Endothelial cell of umbilical vein (primary cell): ENCODE measurements around the gene DLX1. TPM values are rescaled to one million over a fixed set of nuclear protein-coding genes. Genes with fewer than 3 reads are reported as not detected.
A peak's percentile ranks its signal among the peaks of the same experiment; 100 is the strongest.

Source experiments
- BruUV-seq: library from RNA; stranded (reverse); fragments of 400-500 nt; replicated peaks from 2 replicates; lab custom pipeline; 2021; lab: Mats Ljungman, UMichigan
- CTCF ChIA-PET: fragments of 300-600, 350-600 bp; sonication (Branson Sonifier 250); formaldehyde crosslinking; loops from one replicate; lab custom pipeline; 2021; ENCODE audit warnings: antibody characterized with exemption, inconsistent platforms; lab: Charles Lee
- POLR2A ChIA-PET: fragments of 300-600, 350-600 bp; sonication (Branson Sonifier 250); formaldehyde crosslinking; loops from one replicate; lab custom pipeline; 2021; ENCODE audit warnings: antibody characterized with exemption, inconsistent platforms; lab: Charles Lee
- DNase-seq: peaks from one replicate; pipeline ENCODE4 v3.0.0-alpha.2; 2011; ENCODE audit warnings: low read depth, low spot score
- FAIRE-seq: peaks from 2 replicates; lab custom pipeline; 2011; peaks lifted over from hg19 to GRCh38; lab: Jason Lieb, UNC
- H2AFZ ChIP-seq: 2 replicates; pipeline ENCODE4 v1.6.0; 2012; ENCODE audit warnings: low read depth, low read length, control low read depth, inconsistent platforms
- H3K27ac ChIP-seq: 2 replicates; pipeline ENCODE4 v1.5.1; 2011; ENCODE audit warnings: low read depth, mild to moderate bottlenecking, control low read depth, low read length, moderate library complexity; ENCODE audit not compliant: insufficient read depth
- H3K27me3 ChIP-seq, 2 experiments: 2 replicates each; pipeline versions ENCODE4 v1.6.0 to v1.6.1; 2011; ENCODE audit warnings: low read length in 2 of 2, mixed read lengths in 1 of 2; ENCODE audit not compliant: control insufficient read depth in 2 of 2, insufficient read depth in 2 of 2
- H3K36me3 ChIP-seq, 2 experiments: 2 replicates in 1 of 2; 3 replicates in 1 of 2; pipeline ENCODE4 v1.5.1; 2011; ENCODE audit warnings: low read length in 2 of 2, mild to moderate bottlenecking in 1 of 2, moderate library complexity in 1 of 2; ENCODE audit not compliant: control insufficient read depth in 2 of 2, insufficient read depth in 2 of 2; ENCODE audit errors: extremely low read depth in 1 of 2
- H3K4me1 ChIP-seq: 3 replicates; pipeline ENCODE4 v1.5.1; 2011; ENCODE audit warnings: mild to moderate bottlenecking, low read length; ENCODE audit not compliant: control insufficient read depth, insufficient read depth; ENCODE audit errors: extremely low read depth
- H3K4me2 ChIP-seq: 2 replicates; pipeline ENCODE4 v1.6.1; 2011; ENCODE audit warnings: low read length, control low read depth, mixed read lengths; ENCODE audit not compliant: insufficient read depth
- H3K4me3 ChIP-seq, 3 experiments: fragments of 200-600 bp in 1 of 3; sonication (generic), shearing (Covaris generic) in 1 of 3; replicated peaks in 1 of 3; 2 replicates each; pipeline ENCODE4 v1.5.1; 2011 to 2016; ENCODE audit warnings: control low read depth in 3 of 3, low read length in 3 of 3, mild to moderate bottlenecking in 2 of 3, inconsistent platforms in 1 of 3, low read depth in 1 of 3, moderate library complexity in 1 of 3; ENCODE audit not compliant: insufficient read depth in 1 of 3
- H3K79me2 ChIP-seq: 2 replicates; pipeline ENCODE4 v1.6.0; 2012; ENCODE audit warnings: low read length, inconsistent platforms; ENCODE audit not compliant: control insufficient read depth, insufficient read depth
- H3K9ac ChIP-seq: replicated peaks from 2 replicates; pipeline ENCODE3; 2011; ENCODE audit warnings: low read length, control low read depth; ENCODE audit not compliant: insufficient read depth; ENCODE audit errors: extremely low read depth
- H3K9me1 ChIP-seq: replicated peaks from 3 replicates; pipeline ENCODE4 v1.6.0; 2011; ENCODE audit warnings: mild to moderate bottlenecking, low read length; ENCODE audit not compliant: control insufficient read depth, insufficient read depth; ENCODE audit errors: extremely low read depth
- H3K9me3 ChIP-seq: replicated peaks from 2 replicates; pipeline ENCODE4 v1.5.1; 2012; ENCODE audit warnings: low read length, inconsistent platforms; ENCODE audit not compliant: control insufficient read depth, insufficient read depth
- H4K20me1 ChIP-seq: replicated peaks from 2 replicates; pipeline ENCODE3; 2011; ENCODE audit warnings: mild to moderate bottlenecking, low read length; ENCODE audit not compliant: control insufficient read depth, insufficient read depth; ENCODE audit errors: extremely low read depth
- EZH2 ChIP-seq: IDR thresholded peaks from 2 replicates; pipeline ENCODE4 v1.6.1; 2012; ENCODE audit warnings: borderline replicate concordance, low read depth, mild to moderate bottlenecking, moderate library complexity, low read length, inconsistent platforms; ENCODE audit not compliant: severe bottlenecking
- JUN ChIP-seq: IDR thresholded peaks from 2 replicates; pipeline ENCODE4 v1.6.1; 2011; ENCODE audit warnings: borderline replicate concordance, low read depth; ENCODE audit not compliant: insufficient read length, insufficient read depth
- POLR2A ChIP-seq: IDR thresholded peaks from 2 replicates; pipeline ENCODE4 v1.6.1; 2012; ENCODE audit warnings: low read depth, mild to moderate bottlenecking, control low read depth, low read length
- dilution Hi-C: fragments of 300-500 bp; cut with MboI; formaldehyde crosslinking; loops from one replicate; pipeline ENCODE4 v1.15.0; 2019; ENCODE audit warnings: low sequenced_read_pairs; ENCODE audit not compliant: extremely low pct_ligation_motif_present
- intact Hi-C: fragments of 100-400 bp; cut with micrococcal nuclease; formaldehyde crosslinking; loops from one replicate; pipeline ENCODE4 v1.10.0; 2022
- polyA plus RNA-seq, 4 experiments: library from polyadenylated mRNA; depleted of rRNA in 3 of 4; stranded (reverse) in 3 of 4; unstranded in 1 of 4; fragments of >200 nt; gene quantifications; 2 replicates each; pipeline versions ENCODE4 v1.2.1 to v1.2.3, GENCODE V29; 2011 to 2012; ENCODE audit warnings: missing spikeins in 1 of 4
- total RNA-seq: library from RNA; stranded (reverse); gene quantifications from 2 replicates; pipeline ENCODE4 v1.2.3, GENCODE V29; 2021
- TF ChIP-seq, protein P1 (sequence below), 2 donors: IDR thresholded peaks; 1 replicate in 1 of 2; 2 replicates in 1 of 2; pipeline ENCODE4 v1.5.1; 2011; ENCODE audit warnings: low read length in 2 of 2, mild to moderate bottlenecking in 2 of 2, moderate library complexity in 2 of 2, control low read depth in 1 of 2, inconsistent platforms in 1 of 2, low read depth in 1 of 2; ENCODE audit not compliant: insufficient read depth in 1 of 2; ENCODE audit errors: extremely low read depth in 1 of 2

DLX1 gene
- total and polyA plus RNA-seq, 2 donors (not counting 3 experiments of a cell fraction or from before 2014, with no cell fraction given), result 0.12 TPM; not detected in 1

DNA sequence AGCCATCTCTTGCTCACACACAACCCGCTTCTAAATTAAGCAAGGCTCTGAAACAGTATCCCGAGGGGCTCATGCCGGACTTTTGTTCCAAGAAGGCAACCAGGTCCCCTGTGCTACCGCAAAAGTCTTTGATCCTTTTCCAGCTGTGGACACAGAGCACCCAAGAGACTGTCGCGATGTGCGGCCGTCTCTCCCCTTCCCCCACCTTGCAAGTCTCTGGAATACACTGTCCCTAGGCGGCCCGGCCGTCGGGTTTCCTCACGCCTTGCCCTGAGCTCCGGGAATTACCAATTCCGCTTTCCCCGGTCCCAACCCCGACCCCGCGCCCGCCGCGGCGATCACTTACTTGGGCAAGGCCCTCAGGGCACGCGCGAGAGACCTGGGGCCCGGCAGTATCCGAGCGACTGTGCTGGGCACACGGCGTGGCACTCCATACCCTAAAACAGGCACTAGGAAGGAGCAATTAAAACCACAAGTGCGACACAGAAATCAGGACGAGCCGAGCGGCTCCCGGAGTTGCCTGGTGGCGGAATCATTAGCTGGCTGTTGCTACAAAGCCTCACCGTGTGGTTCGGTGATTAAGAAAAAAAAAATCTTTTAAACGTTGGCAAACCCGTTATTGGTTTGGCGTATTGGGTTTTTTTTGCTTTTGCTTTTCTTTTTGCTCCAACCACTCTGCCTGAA, 2.2 kb upstream of the DLX1 start:
- DNase-seq (peak; percentile 10), FAIRE-seq (peak; percentile 35)
- Histone ChIP-seq H3K9ac (no peak overlapping the region), H3K27ac (no peak overlapping the region), H3K4me3 (no peak overlapping the region), H3K4me2 (no peak overlapping the region), H2AFZ (no peak overlapping the region), H3K79me2 (no peaks in the 10 kb centered on the region), H3K36me3 (no peaks in the 10 kb centered on the region), H3K27me3 (peaks cover 75 to 90% of the 10 kb centered on the region in 2 experiments), H4K20me1 (no peaks in the 10 kb centered on the region), H3K4me1 (peaks cover 20% of the 10 kb centered on the region), H3K9me1 (no peaks in the 10 kb centered on the region), H3K9me3 (no peaks in the 10 kb centered on the region)
- intact Hi-C loops (no loop called here), dilution Hi-C loops (no loop called here)
- ChIA-PET POLR2A (no interaction called here), CTCF (interaction anchor here (0.6 to 1.9 kb wide), 6 partner anchors 8 to 24 kb away, joined by 3 to 8 read pairs (median 4); partner anchors contain the start of gene DLX2)
- no TSS peak for BruUV-seq
- no peak for TF ChIP-seq JUN
- TF ChIP-seq EZH2, result peak; percentile 98
- TF ChIP-seq, protein P1, sequence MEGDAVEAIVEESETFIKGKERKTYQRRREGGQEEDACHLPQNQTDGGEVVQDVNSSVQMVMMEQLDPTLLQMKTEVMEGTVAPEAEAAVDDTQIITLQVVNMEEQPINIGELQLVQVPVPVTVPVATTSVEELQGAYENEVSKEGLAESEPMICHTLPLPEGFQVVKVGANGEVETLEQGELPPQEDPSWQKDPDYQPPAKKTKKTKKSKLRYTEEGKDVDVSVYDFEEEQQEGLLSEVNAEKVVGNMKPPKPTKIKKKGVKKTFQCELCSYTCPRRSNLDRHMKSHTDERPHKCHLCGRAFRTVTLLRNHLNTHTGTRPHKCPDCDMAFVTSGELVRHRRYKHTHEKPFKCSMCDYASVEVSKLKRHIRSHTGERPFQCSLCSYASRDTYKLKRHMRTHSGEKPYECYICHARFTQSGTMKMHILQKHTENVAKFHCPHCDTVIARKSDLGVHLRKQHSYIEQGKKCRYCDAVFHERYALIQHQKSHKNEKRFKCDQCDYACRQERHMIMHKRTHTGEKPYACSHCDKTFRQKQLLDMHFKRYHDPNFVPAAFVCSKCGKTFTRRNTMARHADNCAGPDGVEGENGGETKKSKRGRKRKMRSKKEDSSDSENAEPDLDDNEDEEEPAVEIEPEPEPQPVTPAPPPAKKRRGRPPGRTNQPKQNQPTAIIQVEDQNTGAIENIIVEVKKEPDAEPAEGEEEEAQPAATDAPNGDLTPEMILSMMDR (IDR thresholded peaks at IDR 0.05; ENCODE audit: extremely low read depth in 1 of 2, insufficient read depth in 1 of 2, low read depth in 1 of 2, low read length in 2 of 2), result no peak
- no peak for TF ChIP-seq POLR2A
